ENCODE results near the gene CALN1.

Gene CALN1

DNA sequence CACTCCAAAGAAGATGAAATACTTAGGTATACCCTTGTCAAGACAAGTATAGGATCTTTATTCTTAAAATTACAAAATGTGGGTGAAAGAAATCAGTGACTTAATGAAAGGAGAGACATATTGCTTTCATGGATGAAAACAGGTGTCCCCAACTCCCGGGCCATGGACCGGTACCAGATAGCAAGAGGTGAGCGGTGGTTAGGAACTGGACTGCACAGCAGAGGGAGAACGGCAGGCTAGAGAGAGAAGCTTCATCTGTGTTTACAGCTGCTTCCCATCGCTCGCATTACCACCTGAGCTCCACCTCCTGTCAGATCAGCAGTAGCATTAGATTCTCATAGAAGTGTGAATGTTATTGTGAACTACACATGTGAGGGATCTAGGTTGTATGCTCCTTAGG lies 408.9 kb downstream of the CALN1 start:
- TF ChIP-seq GATA2 (IDR thresholded peaks at IDR 0.05; ENCODE audit: low read depth, low read length) (no peak), GATA3 (IDR thresholded peaks at IDR 0.05; ENCODE audit: low read depth, low read length) (no peak)

GRCh38 chr7:71996141-71996540 lies 416.0 kb downstream of the CALN1 start:
- TF ChIP-seq GATA2 (IDR thresholded peaks at IDR 0.05; ENCODE audit: low read depth, low read length) (no peak), GATA3 (IDR thresholded peaks at IDR 0.05; ENCODE audit: low read depth, low read length) (no peak)

DNA sequence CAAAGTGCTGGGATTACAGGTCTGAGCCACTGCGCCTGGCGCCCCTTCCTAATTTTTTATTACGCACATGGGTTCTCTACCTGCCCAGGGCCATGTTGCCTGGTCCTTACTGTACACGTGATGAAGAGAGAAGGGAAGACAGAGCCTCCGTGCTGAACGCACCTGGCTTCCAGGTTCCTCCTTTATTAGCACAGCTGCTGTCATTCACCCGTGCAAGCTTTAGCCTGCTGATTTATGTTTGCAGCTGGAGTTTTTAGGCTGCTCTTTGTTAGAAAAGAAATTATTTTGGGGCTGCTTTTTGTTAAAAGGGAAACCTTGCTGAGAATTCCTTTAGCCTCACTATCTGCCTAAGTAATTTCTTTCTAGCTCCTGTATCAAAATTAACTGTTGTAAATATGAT lies 417.0 kb downstream of the CALN1 start:
- no peak for TF ChIP-seq GATA3 (IDR thresholded peaks at IDR 0.05; ENCODE audit: low read depth, low read length)
- no peak for TF ChIP-seq GATA2 (IDR thresholded peaks at IDR 0.05; ENCODE audit: low read depth, low read length)

GRCh38 chr7:71991586-71991985 lies 420.6 kb downstream of the CALN1 start:
- TF ChIP-seq GATA3 (IDR thresholded peaks at IDR 0.05; ENCODE audit: low read depth, low read length) (no peak), GATA2 (IDR thresholded peaks at IDR 0.05; ENCODE audit: low read depth, low read length) (no peak)

GRCh38 chr7:71990138-71990462 lies 422.0 kb downstream of the CALN1 start:
- TF ChIP-seq GATA3 (IDR thresholded peaks at IDR 0.05; ENCODE audit: low read depth, low read length) (no peak), GATA2 (IDR thresholded peaks at IDR 0.05; ENCODE audit: low read depth, low read length) (no peak)

GRCh38 chr7:71988201-71988600 lies 423.9 kb downstream of the CALN1 start:
- no peak for TF ChIP-seq GATA2 (IDR thresholded peaks at IDR 0.05; ENCODE audit: low read depth, low read length)
- no peak for TF ChIP-seq GATA3 (IDR thresholded peaks at IDR 0.05; ENCODE audit: low read depth, low read length)

GRCh38 chr7:71987200-71987767 lies 424.9 kb downstream of the CALN1 start:
- TF ChIP-seq GATA3 (IDR thresholded peaks at IDR 0.05; ENCODE audit: low read depth, low read length) = no peak
- no peak for TF ChIP-seq GATA2 (IDR thresholded peaks at IDR 0.05; ENCODE audit: low read depth, low read length)

DNA sequence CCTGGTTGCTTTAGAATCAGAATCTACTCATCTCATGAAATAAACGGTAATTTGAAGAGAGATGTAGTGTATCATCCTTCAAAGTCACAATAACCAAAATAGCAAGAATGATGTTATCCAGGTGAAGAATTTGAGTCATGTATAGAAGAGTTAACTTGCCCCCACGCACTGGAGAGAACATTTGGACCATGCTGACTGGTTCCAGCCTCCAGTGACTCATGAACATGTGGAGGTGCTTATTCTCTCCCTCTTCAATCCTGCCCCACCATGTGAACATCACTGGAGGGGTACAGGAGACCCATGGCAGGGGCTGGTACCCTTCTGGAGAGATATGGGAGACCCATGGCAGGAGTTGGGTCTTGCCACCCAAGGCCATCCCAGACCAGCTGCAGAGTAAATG lies 427.8 kb downstream of the CALN1 start:
- no peak for TF ChIP-seq GATA3 (IDR thresholded peaks at IDR 0.05; ENCODE audit: low read depth, low read length)
- TF ChIP-seq GATA2 (IDR thresholded peaks at IDR 0.05; ENCODE audit: low read depth, low read length) = no peak

GRCh38 chr7:71982851-71983250 lies 429.3 kb downstream of the CALN1 start:
- TF ChIP-seq GATA2 (IDR thresholded peaks at IDR 0.05; ENCODE audit: low read depth, low read length) (no peak), GATA3 (IDR thresholded peaks at IDR 0.05; ENCODE audit: low read depth, low read length) (no peak)

- TF ChIP-seq GATA2 (IDR thresholded peaks at IDR 0.05; ENCODE audit: low read depth, low read length) (no peak), GATA3 (IDR thresholded peaks at IDR 0.05; ENCODE audit: low read depth, low read length) (no peak)
Observed at GRCh38 chr7:71976645-71977044, 435.5 kb downstream of the CALN1 start.

- TF ChIP-seq GATA2 (IDR thresholded peaks at IDR 0.05; ENCODE audit: low read depth, low read length) = no peak
- TF ChIP-seq GATA3 (IDR thresholded peaks at IDR 0.05; ENCODE audit: low read depth, low read length) = no peak
Observed at GRCh38 chr7:71974611-71975010, 437.5 kb downstream of the CALN1 start.

- TF ChIP-seq GATA3 (IDR thresholded peaks at IDR 0.05; ENCODE audit: low read depth, low read length) (no peak), GATA2 (IDR thresholded peaks at IDR 0.05; ENCODE audit: low read depth, low read length) (no peak)
Observed at GRCh38 chr7:71972534-71972933, 439.6 kb downstream of the CALN1 start.

- no peak for TF ChIP-seq GATA2 (IDR thresholded peaks at IDR 0.05; ENCODE audit: low read depth, low read length)
- no peak for TF ChIP-seq GATA3 (IDR thresholded peaks at IDR 0.05; ENCODE audit: low read depth, low read length)
Observed at GRCh38 chr7:71970725-71971124, 441.4 kb downstream of the CALN1 start.

DNA sequence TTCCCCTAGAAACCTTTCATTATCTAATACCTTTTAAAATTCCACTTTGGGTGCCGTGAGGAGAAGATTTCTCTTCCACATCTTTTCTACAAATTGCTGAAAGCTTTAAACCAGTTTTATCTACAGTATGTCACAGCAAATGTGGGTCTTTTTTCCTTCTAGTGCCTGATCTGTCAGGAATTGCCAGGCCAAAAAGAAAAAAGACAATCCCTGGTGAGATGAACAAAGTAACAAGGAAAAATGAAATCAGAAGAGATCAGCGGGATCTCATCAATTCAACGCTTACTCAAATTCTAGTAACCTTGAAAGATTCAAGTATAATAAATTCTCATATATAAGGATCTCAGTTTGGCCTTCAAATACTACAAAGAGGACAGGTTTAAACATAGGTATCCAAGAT lies 449.5 kb downstream of the CALN1 start:
- TF ChIP-seq GATA2 (IDR thresholded peaks at IDR 0.05; ENCODE audit: low read depth, low read length) = no peak
- TF ChIP-seq GATA3 (IDR thresholded peaks at IDR 0.05; ENCODE audit: low read depth, low read length) = no peak

DNA sequence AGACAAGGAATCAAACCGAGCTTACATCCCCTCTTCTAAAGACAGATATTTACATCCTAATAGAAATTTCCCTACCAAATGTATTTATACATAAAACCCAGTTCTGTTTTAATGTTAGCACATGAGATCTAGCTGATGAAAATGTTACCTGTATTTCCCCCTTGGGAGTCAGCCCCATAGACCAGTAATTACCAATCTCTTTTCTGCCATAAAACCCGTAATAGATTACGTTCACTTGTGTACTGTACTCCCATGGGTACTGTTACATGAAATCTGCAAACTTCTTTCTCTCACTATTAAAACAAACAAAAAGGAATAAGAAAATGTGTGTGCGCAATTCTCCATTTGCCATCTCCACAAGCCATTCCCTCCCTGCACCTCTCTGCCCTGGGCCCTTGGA lies 450.9 kb downstream of the CALN1 start:
- TF ChIP-seq GATA3 (IDR thresholded peaks at IDR 0.05; ENCODE audit: low read depth, low read length) (no peak), GATA2 (IDR thresholded peaks at IDR 0.05; ENCODE audit: low read depth, low read length) (no peak)

DNA sequence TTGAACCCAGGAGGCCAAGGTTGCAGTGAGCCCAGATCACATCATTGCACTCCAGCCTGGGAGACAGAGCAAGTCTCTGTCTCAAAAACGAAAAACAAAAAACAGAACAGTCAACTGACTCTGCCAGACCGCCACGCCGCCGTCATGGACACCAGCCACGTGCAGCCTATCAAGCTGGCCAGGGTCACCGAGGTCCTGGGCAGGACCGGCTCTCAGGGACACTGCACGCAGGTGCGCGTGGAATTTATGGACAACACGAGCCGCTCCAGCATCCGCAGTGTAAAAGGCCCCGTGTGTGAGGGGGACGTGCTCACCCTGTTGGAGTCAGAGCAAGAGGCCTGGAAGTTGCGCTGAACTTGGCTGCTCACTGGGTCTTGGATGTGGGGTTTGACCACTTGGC lies 470.0 kb downstream of the CALN1 start:
- TF ChIP-seq GATA2 (IDR thresholded peaks at IDR 0.05; ENCODE audit: low read depth, low read length) = no peak
- TF ChIP-seq GATA3 (IDR thresholded peaks at IDR 0.05; ENCODE audit: low read depth, low read length) = no peak

Data from SH-SY5Y (cell line).